A204.1 (cell line): ENCODE results near the gene METTL8.
"Not testable (repeated sequence)": the region's sequence is repeated elsewhere in the genome, so short reads cannot be mapped to it uniquely, and the experiment has no call there.

Experiments used
- FAIRE-seq: peaks from 2 replicates; lab custom pipeline; 2012; peaks lifted over from hg19 to GRCh38; lab: Jason Lieb, UNC

The METTL8 gene

DNA sequence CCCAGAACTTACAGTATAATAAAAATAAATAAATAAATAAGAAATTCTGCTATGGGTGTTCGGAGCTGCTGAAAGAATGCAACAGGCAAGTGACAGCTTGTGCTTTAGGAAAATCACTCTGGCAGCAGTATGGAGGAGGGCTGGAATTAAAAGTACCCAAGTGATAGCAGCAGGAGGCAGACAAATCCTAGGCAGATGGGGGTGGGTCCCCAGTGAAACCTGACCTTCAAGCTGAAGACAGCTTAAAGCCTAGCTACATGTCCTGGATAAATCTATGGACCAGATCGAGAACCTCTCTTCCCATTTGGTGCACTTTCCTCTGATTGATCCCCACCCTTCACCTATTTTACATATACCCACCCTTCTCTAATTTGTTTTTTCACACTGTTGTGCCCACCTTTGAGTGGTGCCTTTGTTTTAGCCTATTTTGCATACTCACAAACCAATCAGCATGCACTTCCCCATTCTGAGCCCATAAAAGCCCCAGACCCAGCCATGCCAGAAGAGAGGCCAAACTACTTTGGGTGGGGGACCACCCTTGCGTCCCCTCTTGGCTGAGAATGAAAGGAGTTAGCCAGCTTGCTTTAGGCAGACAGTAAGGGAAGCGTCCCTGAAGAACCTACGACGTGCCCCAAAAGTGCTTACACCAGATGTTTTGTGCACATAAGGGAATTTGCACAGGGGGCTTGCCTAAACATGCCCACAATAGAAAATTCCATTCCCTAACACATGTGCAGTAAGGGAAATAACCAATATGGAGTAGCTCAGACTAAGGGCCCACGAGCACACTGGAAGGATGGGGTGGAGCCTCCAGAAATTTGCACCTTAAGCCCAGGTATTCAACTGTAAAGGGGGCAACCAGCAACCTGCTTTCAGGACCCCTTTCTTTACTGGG is 3.0 kb downstream of the METTL8 start:
- FAIRE-seq, result no peak

GRCh38 chr2:171422710-171423495 is 10.9 kb downstream of the METTL8 start:
- not testable (repeated sequence) for FAIRE-seq

GRCh38 chr2:171420728-171421563 is 12.8 kb downstream of the METTL8 start:
- no peak for FAIRE-seq

DNA sequence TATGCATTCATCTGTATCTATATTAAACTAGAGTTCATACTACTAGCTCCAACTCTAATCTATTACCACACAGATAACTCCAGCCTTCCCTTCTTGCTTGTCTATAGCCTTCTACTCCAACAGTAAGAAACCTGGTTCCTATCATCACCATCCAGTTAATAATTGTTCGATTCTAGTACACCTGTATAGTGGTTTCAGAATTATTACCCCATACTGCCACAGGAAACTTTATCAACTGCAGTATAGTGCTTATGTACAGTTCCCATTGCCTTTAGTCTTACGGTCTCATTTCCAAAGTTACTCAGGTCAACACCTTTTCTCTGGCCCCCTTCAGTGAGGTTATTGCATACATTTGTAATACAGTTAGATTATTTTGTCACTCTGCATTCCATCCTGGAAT is 14.5 kb downstream of the METTL8 start:
- no peak for FAIRE-seq

DNA sequence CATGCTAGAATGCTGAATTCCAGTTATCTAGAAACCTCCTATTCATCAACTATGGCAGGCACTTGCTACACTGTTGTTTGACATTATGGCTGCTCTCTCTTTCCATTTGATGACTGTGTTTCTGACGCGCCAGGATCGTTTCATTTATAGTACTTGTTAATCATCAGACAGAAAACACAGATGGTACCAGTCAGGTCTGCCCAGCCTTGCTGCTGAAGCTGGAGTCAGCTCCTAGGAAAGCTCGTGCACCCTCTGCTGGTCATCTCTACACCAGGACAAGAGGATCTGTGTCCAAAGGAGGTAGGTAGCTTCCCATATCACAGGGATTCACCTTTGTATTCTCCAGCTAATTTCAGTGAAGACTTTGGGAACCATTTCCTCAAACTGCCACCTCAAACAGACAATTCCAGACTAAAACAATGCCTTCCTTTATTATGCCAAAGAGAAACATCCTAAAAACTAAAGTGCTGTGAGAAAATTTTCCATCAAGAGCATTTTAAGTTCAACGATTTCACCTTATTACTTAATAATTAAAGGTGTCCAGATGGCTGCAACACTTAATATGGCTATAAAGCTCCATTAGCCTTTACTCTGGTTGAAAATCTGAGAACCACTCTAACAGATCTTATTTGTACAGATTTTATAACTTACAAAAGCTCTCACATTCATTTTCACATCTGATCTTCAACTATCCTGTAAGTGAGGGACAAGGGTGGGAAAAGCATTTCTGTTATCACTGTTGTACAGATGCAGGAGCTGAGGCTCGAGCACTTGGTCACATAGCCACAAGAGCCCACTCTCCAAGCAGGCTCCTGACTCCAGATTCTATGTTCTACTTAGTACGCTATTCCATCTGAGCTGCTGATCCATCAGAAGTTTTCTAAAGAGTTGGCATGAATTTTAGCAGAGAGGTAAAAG is 17.5 kb downstream of the METTL8 start:
- peak; percentile 86 for FAIRE-seq

DNA sequence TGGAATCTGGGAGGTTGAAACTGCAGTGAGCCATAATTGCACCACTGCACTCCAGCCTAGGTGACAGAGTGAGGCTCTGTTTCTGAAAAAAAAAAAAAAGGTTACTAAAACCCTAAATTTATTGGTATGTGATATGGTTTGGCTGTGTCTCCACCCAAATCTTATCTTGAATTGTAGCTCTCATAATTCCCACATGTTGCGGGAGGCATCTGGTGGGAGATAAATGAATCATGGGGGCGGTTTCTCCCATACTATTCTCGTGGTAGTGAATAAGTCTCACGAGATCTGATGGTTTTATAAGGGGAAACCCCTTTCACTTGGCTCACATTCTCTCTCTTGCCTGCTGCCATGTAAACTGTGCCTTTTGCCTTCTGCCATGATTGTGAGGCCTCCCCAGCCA is 19.1 kb downstream of the METTL8 start:
- not testable (repeated sequence) for FAIRE-seq

GRCh38 chr2:171412571-171413175 is 21.1 kb downstream of the METTL8 start:
- FAIRE-seq, result no peak

GRCh38 chr2:171411791-171412483 is 21.9 kb downstream of the METTL8 start:
- no peak for FAIRE-seq

- FAIRE-seq, result no peak
Observed at GRCh38 chr2:171411214-171411613, 22.6 kb downstream of the METTL8 start.

GRCh38 chr2:171410624-171411023 is 23.2 kb downstream of the METTL8 start:
- no peak for FAIRE-seq

DNA sequence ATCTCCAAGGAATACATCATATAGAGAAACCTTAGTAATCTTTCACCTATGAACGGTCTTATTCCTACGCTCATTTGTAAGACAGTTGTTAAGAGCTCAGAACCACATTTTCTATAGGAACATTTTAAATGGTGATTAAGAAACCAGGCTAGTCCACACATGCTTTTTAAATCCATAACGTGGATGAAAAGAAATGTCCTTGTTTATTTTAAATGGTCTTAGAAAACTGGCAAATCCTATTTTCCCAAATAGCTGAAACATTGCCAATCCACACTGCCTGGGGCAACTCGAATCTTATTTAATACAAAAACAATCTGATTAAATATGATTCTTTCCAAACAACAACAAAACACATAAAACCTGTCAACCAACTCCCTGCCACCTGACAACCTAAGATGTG is 23.7 kb downstream of the METTL8 start:
- no peak for FAIRE-seq

DNA sequence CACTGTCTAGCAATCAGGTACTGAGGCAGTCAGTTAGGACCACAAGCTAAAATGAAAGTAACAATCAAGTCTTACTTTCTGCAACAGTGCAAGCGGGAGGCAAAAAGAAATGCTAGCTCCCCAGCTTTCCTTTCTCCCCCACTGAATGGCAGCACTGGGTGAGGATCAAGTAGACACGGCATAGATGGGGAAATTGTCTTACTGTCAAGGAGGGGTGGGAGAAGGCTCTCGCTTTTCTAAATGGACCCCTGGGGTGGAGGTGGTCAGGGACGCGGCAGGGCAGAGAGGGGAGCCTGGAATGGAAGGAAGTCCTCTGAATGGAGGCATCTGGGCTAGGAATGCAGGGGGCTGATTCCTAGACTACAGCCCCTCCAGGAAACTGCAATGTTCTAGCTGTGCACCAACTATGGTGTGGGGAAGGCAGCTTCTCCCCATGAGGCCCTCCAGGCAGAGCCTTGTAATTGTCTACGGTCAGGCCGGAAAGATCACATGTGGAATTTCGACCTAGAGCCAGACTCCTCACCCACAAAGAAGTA is 24.3 kb downstream of the METTL8 start:
- no peak for FAIRE-seq

- FAIRE-seq, result no peak
Observed at GRCh38 chr2:171407676-171408044, 26.1 kb downstream of the METTL8 start.

- no peak for FAIRE-seq
Observed at GRCh38 chr2:171407030-171407675, 26.6 kb downstream of the METTL8 start.

DNA sequence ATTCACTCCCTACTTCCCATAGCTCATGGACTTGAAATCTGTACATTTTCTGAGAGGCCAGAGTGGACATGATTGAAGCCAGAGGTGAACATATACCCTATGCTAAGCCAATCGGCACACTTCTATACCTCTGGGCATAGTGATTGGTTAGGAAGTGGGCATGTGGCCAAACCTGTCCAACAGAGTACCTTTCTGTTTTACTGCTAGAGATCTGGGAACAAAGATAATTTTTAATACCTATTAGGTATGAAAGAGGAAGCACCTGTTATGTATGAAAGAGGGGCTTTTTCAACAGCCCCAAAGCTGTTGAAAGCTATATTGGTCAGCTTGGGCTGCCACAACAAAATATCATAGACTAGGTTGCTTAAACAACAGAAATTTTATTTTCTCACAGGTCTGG is 27.7 kb downstream of the METTL8 start:
- FAIRE-seq, result no peak

DNA sequence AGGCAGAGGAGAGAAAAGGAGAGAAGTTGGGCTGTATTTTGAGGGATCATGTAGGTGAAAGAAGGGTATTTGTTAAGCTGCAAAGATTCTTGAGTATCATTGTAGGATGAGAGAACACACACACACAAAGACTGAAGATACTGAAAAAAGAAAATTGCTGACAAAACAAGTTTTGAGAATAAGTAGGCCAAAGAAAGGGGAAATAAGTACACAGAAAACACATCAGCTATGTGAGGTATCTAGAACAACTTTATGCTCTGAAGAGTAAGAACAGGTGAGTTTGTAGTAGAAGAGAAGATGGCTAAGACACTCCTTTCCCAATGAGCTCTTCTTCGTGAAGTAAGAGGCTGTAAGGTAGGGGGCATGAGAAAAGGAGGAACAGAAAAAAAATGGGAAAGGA is 28.2 kb downstream of the METTL8 start:
- no peak for FAIRE-seq

DNA sequence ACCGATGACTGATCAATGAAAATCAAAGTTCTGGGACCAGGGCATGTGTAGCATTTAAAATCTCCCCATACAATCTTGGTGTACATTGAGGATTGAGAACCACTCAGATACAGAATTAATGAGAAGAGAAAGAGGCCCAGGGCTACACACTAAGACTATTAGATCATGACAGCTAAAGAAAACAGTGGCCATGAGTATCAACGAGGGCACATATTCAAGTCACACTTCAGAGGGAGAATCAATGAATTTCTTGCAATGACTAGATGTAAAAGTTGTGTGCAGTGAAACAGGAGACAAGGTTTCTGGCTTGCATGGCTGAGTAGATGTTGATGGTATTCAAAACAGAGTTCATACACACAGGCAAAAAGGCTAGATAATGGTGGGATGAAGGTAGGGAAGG is 29.1 kb downstream of the METTL8 start:
- FAIRE-seq, result no peak

DNA sequence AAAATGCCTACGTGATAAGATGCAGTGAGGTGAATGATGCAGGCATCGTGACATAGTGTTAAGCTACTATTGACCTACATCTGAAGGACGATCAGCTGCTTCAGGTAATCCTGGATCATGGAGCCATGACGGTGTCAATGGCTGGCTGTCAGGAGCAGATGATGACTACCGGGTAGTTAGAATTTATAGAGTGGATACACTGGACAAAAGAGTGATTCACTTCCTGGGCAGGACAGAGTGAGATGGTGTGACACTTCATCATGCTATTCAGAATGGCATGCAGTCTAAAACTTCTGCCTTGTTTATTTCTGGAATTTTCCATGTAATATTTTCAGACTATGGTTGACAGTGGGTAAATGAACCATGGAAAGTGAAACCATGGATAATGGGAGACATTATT is 29.5 kb downstream of the METTL8 start:
- FAIRE-seq, result no peak

- no peak for FAIRE-seq
Observed at GRCh38 chr2:171402906-171403580, 30.7 kb downstream of the METTL8 start.
